H9 (cell line): ENCODE results near the gene DNAJC7. TPM values are rescaled to one million over a fixed set of nuclear protein-coding genes. Genes with fewer than 3 reads are reported as not detected.

ENCODE experiments used
- DNase-seq: peaks from one replicate; pipeline ENCODE4 v3.0.0-alpha.2; 2017
- H2AFZ ChIP-seq: one replicate; pipeline ENCODE4 v1.6.1; 2013; ENCODE audit warnings: mild to moderate bottlenecking, low read length, control low read depth, moderate library complexity
- H2AK5ac ChIP-seq: 2 replicates; pipeline ENCODE4 v1.6.1; 2013; ENCODE audit warnings: low read length, control low read depth, mixed read lengths; ENCODE audit not compliant: insufficient read length
- H2BK120ac ChIP-seq: one replicate; pipeline ENCODE4 v1.6.1; 2013; ENCODE audit warnings: low read depth, mild to moderate bottlenecking, low read length, control low read depth, inconsistent platforms; ENCODE audit not compliant: poor library complexity, severe bottlenecking
- H2BK12ac ChIP-seq: 2 replicates; pipeline ENCODE4 v1.6.1; 2013; ENCODE audit warnings: low read length, control low read depth, mixed read lengths, low read depth; ENCODE audit not compliant: insufficient read length
- H2BK15ac ChIP-seq: 2 replicates; pipeline ENCODE4 v1.6.1; 2013; ENCODE audit warnings: low read depth, low read length, control low read depth
- H2BK20ac ChIP-seq: one replicate; pipeline ENCODE4 v1.6.1; 2013; ENCODE audit warnings: low read depth, mild to moderate bottlenecking, low read length, control low read depth, inconsistent platforms; ENCODE audit not compliant: poor library complexity, severe bottlenecking
- H2BK5ac ChIP-seq: 2 replicates; pipeline ENCODE4 v1.6.1; 2013; ENCODE audit warnings: low read length, control low read depth, mixed read lengths; ENCODE audit not compliant: insufficient read length
- H3K14ac ChIP-seq: 2 replicates; pipeline ENCODE4 v1.6.1; 2013; ENCODE audit warnings: low read length, control low read depth; ENCODE audit not compliant: insufficient read depth
- H3K18ac ChIP-seq: 2 replicates; pipeline ENCODE4 v1.6.1; 2013; ENCODE audit warnings: low read depth, mild to moderate bottlenecking, mixed read lengths, low read length, control low read depth; ENCODE audit not compliant: insufficient read length
- H3K23ac ChIP-seq: 2 replicates; pipeline ENCODE4 v1.6.1; 2013; ENCODE audit warnings: low read length, control low read depth, mixed read lengths, low read depth; ENCODE audit not compliant: insufficient read length
- H3K23me2 ChIP-seq: 2 replicates; pipeline ENCODE4 v1.6.1; 2013; ENCODE audit warnings: low read depth, mild to moderate bottlenecking, mixed read lengths, low read length, control low read depth; ENCODE audit not compliant: insufficient read length, poor library complexity, severe bottlenecking
- H3K27ac ChIP-seq: 2 replicates; pipeline ENCODE4 v1.5.1; 2013; ENCODE audit warnings: low read length, control low read depth, mixed read lengths, low read depth; ENCODE audit not compliant: insufficient read length
- H3K27me3 ChIP-seq: 2 replicates; pipeline ENCODE4 v1.6.1; 2013; ENCODE audit warnings: low read length, control low read depth, inconsistent platforms; ENCODE audit not compliant: insufficient read depth
- H3K4ac ChIP-seq: 2 replicates; pipeline ENCODE4 v1.6.1; 2013; ENCODE audit warnings: low read depth, mild to moderate bottlenecking, control low read depth, inconsistent platforms, low read length, moderate library complexity
- H3K4me1 ChIP-seq: 2 replicates; pipeline ENCODE4 v1.6.1; 2013; ENCODE audit warnings: low read length, control low read depth, inconsistent platforms; ENCODE audit not compliant: insufficient read depth
- H3K4me2 ChIP-seq: 2 replicates; pipeline ENCODE4 v1.6.1; 2013; ENCODE audit warnings: low read length, control low read depth, mixed read lengths; ENCODE audit not compliant: insufficient read length, insufficient read depth
- H3K56ac ChIP-seq: 2 replicates; pipeline ENCODE4 v1.6.1; 2013; ENCODE audit warnings: low read depth, mild to moderate bottlenecking, mixed read lengths, low read length, control low read depth; ENCODE audit not compliant: insufficient read length
- H3K79me1 ChIP-seq: 2 replicates; pipeline ENCODE4 v1.6.1; 2013; ENCODE audit warnings: low read depth, mild to moderate bottlenecking, moderate library complexity, low read length, control low read depth, inconsistent platforms; ENCODE audit not compliant: insufficient read depth, poor library complexity, severe bottlenecking
- H3K79me2 ChIP-seq: 2 replicates; pipeline ENCODE4 v1.6.1; 2013; ENCODE audit warnings: low read length, control low read depth, inconsistent platforms; ENCODE audit not compliant: insufficient read depth
- H3K9ac ChIP-seq: 2 replicates; pipeline ENCODE4 v1.6.1; 2013; ENCODE audit warnings: low read length, control low read depth, mixed read lengths; ENCODE audit not compliant: insufficient read length; ENCODE audit errors: extremely low read depth
- H3K9me3 ChIP-seq: one replicate; pipeline ENCODE4 v1.6.1; 2013; ENCODE audit warnings: low read depth, low read length, inconsistent platforms; ENCODE audit not compliant: control insufficient read depth
- H3T11ph ChIP-seq: one replicate; pipeline ENCODE4 v1.6.1; 2013; ENCODE audit warnings: mild to moderate bottlenecking, low read length, control low read depth, inconsistent platforms
- H4K20me1 ChIP-seq: one replicate; pipeline ENCODE4 v1.6.1; 2013; ENCODE audit not compliant: control insufficient read depth, insufficient read length, insufficient read depth
- H4K5ac ChIP-seq: 2 replicates; pipeline ENCODE4 v1.6.1; 2013; ENCODE audit warnings: low read depth, mild to moderate bottlenecking, mixed read lengths, low read length, control low read depth; ENCODE audit not compliant: insufficient read length
- H4K8ac ChIP-seq: replicated peaks from 2 replicates; pipeline ENCODE4 v1.6.1; 2013; ENCODE audit warnings: low read length, control low read depth, mixed read lengths, low read depth; ENCODE audit not compliant: insufficient read length
- H4K91ac ChIP-seq: 2 replicates; pipeline ENCODE4 v1.6.1; 2013; ENCODE audit warnings: low read depth, mild to moderate bottlenecking, moderate library complexity, mixed read lengths, low read length, control low read depth; ENCODE audit not compliant: insufficient read length
- H3K27ac Mint-ChIP-seq, 3 experiments: 2 replicates in 2 of 3; 3 replicates in 1 of 3; pipeline ENCODE4 v1.8.0; 2020 to 2021; ENCODE audit warnings: mixed read lengths in 3 of 3, mild to moderate bottlenecking in 1 of 3, moderate library complexity in 1 of 3
- H3K27me3 Mint-ChIP-seq: 2 replicates; pipeline ENCODE4 v1.8.0; 2021; ENCODE audit warnings: low read depth, mild to moderate bottlenecking, moderate library complexity, mixed read lengths
- H3K36me3 Mint-ChIP-seq, 3 experiments: 2 replicates in 2 of 3; 3 replicates in 1 of 3; pipeline ENCODE4 v1.8.0; 2020 to 2021; ENCODE audit warnings: low read depth in 3 of 3, mixed read lengths in 3 of 3; ENCODE audit not compliant: insufficient read depth in 1 of 3
- H3K4me1 Mint-ChIP-seq, 2 experiments: 2 replicates each; pipeline ENCODE4 v1.8.0; 2020; ENCODE audit warnings: mixed read lengths in 2 of 2
- H3K4me3 Mint-ChIP-seq, 2 experiments: 2 replicates in 1 of 2; 3 replicates in 1 of 2; pipeline ENCODE4 v1.8.0; 2020 to 2021; ENCODE audit warnings: mild to moderate bottlenecking in 2 of 2, mixed read lengths in 2 of 2, moderate library complexity in 1 of 2
- H3K9me3 Mint-ChIP-seq, 2 experiments: 2 replicates in 1 of 2; 3 replicates in 1 of 2; pipeline ENCODE4 v1.8.0; 2020; ENCODE audit warnings: mild to moderate bottlenecking in 2 of 2, mixed read lengths in 2 of 2, moderate library complexity in 1 of 2
- CTCF ChIP-seq: fragments of 200-600 bp; sonication (generic); conservative IDR thresholded peaks from 3 replicates; pipeline ENCODE4 v1.8.0; 2021; ENCODE audit warnings: antibody characterized with exemption, mild to moderate bottlenecking
- WGBS: extraction: QIAGEN DNeasy Blood & Tissue Kit; methylation state at CpG from one replicate; pipeline ENCODE4 v1.1.7; 2013; ENCODE audit warnings: missing lambda C conversion rate, low lambda C conversion rate, mixed read lengths; ENCODE audit not compliant: insufficient read length; ENCODE audit errors: extremely low coverage; 5-methylcytosine and 5-hydroxymethylcytosine counted together
- total RNA-seq: library from RNA; stranded (reverse); gene quantifications from 2 replicates; pipeline ENCODE4 v1.2.1, GENCODE V29; 2021

DNAJC7 gene
- total RNA-seq, 1 experiment from 2014 or later: 141 TPM

GRCh38 chr17:42028791-42029127, 11.5 kb upstream of the DNAJC7 start:
- H3K4me1 ChIP-seq: no peaks in the 10 kb centered on the region
- H2BK15ac ChIP-seq: no peak overlapping the region
- no peak overlapping the region for H2BK5ac ChIP-seq
- H3K14ac ChIP-seq: no peak overlapping the region
- H4K91ac ChIP-seq: no peak overlapping the region
- no peaks in the 10 kb centered on the region for H3K79me1 ChIP-seq
- H3K23ac ChIP-seq: no peak overlapping the region
- H3K18ac ChIP-seq: no peak overlapping the region
- no peaks in the 10 kb centered on the region for H3K79me2 ChIP-seq
- no peak overlapping the region for H3T11ph ChIP-seq
- WGBS: no CpG with 5 or more reads among the region's 7 CpGs
- no peak overlapping the region for H3K9ac ChIP-seq
- no peak overlapping the region for H2BK120ac ChIP-seq
- H4K8ac ChIP-seq: no peak overlapping the region
- no peak overlapping the region for H2BK20ac ChIP-seq
- peaks cover 8 to 21% (median 15%) of the 10 kb centered on the region in 3 experiments for H3K36me3 Mint-ChIP-seq
- H3K27me3 ChIP-seq: no peaks in the 10 kb centered on the region
- peaks cover 1% of the 10 kb centered on the region for H3K27me3 Mint-ChIP-seq
- no peaks in the 10 kb centered on the region for H3K23me2 ChIP-seq
- no peak overlapping the region for H3K4me3 Mint-ChIP-seq
- TF ChIP-seq CTCF: no peak; the same call in 2 of the 3 replicates
- H4K20me1 ChIP-seq: no peaks in the 10 kb centered on the region
- H3K4me2 ChIP-seq: no peak overlapping the region
- no peak overlapping the region for H3K56ac ChIP-seq
- no peaks in the 10 kb centered on the region for H3K9me3 Mint-ChIP-seq
- H2AFZ ChIP-seq: no peak overlapping the region
- no peaks in the 10 kb centered on the region for H3K9me3 ChIP-seq
- H3K27ac Mint-ChIP-seq: no peak overlapping the region
- H2BK12ac ChIP-seq: no peak overlapping the region
- no peak for DNase-seq
- no peak overlapping the region for H2AK5ac ChIP-seq
- H4K5ac ChIP-seq: no peak overlapping the region
- H3K4ac ChIP-seq: no peak overlapping the region
- H3K4me1 Mint-ChIP-seq: peaks cover 19 to 33% of the 10 kb centered on the region in 2 experiments
- no peak overlapping the region for H3K27ac ChIP-seq
